Ammon's horn (tissue), 1 donor: ENCODE results near the gene SALL1.

Source experiments
- DNase-seq: peaks from one replicate; pipeline ENCODE4 v3.0.0-alpha.2; 2016; ENCODE audit warnings: low spot score

The SALL1 gene

DNA sequence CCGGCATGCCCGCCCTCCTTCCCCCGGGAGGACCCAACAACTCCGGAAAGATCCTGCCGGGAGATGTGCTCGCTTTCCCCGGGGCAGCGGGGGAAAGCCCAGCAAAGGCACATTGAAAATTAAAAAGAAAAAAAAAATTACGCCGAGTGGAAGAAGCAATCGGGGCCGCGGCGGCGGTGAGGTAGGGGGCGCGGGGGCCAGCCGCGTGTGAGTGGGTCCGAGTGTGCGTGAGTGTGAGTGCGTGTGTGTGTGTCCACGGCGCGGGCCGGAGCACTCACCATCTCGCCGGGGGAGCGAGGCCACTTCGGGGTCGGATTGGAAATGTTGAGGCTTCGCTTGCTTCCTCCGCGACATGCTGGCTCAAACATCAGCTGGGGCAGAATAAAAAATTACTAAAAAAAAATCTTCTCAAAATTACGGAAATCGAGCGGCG, at the start of gene SALL1:
TSS of gene SALL1 (minus strand) at position 383 of the 433 bp plus-strand sequence. CDS start at position 354, 29 bp downstream.
- peak; percentile 55 for DNase-seq

DNA sequence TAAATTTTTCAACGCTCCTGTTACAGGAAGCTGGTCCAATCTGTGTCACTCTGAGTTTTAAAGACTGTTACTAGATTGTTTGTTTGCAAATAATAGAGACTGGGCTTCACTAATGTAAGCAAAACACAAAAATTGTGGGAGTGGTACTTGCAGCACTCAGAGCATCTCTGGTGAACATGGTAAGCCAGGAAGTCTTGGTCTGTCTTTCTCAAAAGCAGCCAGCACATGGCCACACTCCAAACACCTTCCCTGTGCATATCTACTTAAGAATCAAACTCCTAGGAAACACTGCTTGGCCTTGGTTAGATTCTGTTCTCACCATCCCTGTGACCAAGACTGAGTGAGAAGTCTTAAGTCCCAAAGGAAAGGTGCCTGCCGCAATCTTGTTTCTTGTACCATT, 49.7 kb upstream of the SALL1 start:
- DNase-seq, result no peak

DNA sequence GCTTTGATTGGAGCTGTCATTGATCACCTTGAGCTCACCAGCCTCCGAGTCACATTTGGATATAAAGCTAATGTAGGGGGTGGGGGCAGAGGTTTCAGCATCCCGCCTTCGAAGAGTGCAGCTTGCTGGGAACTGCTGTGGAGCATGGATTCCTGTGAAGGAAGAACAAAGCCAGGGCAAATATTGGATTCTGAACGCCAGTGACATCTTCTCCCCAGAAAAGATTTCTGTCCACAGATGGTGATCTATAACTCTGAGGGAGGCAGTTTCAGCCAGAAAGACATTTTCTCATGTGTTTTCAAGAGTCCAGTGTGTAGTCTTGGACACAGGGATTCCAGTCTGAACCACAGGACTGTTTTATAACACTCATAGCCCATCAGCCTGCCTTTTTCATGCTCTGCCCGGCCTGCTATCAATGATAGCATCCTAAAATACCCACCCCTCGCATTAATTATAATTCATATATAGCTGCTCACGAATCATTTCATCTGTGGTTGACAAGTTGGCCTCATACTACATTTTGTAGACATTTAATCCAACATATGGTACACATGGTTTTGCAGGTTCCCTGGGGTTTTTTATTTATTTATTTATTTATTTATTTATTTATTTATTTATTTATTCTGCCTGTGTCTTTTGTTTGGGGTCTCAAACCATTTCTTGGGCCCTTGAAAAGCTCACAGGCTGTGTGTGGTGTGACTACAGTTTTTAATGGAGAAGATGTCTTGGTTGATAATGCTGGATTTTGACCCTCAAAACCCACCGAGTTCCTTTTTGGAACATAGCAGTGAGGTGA, 47.1 kb upstream of the SALL1 start:
- no peak for DNase-seq

DNA sequence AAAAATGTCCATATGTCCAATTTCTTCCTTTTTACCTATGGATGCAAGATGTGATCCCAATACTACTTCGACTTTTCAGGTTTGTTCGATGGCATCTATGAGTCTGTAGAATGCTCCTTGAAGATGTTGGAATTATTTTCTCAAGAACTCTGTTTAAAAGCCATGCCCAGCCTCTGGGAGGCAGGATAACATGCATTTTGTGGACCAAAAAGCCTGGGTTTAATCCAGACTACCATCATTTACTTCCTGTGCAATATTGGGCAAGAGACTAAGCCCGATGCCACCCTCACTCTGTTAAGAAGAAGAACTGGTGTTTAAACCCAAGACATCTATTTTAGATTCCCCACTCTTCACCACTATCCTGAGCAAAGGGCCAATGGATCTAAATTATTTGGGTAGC, 42.8 kb upstream of the SALL1 start:
- no peak for DNase-seq

DNA sequence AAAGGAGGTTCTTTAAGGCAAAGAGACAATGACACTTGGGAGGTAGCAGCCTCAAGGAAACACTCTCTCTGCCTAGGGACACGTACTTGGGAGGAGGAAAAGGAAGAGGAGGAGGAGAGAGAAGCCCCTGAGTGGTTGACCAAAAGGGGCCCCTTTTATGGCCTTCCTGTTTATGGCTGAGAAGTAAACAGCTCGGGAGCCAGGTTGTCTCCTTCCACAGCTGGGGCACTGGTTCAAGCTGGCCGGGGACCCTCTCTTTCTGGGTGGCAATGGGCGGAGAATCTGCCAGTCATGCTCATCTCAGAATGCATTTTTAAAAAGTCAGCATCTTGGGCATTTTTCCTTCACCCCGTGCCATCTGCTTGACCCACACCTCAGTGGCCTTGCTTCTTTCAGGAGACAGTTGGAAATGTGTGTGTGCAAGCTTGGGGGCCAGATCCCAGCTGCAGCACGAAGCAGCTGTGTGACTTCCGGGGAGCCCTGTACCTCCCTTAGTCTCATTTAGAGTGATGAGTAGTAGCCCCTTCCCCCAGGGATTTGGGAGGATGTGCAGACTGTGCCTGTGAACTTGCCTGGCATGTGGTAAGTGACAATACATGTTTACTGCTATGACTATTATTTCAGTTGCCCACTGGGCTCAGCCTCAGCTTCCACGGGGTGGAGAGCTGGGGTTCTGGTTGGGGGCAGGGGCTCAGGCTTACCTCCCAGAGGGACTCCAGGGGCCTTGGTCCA, 33.8 kb upstream of the SALL1 start:
- DNase-seq, result no peak

DNA sequence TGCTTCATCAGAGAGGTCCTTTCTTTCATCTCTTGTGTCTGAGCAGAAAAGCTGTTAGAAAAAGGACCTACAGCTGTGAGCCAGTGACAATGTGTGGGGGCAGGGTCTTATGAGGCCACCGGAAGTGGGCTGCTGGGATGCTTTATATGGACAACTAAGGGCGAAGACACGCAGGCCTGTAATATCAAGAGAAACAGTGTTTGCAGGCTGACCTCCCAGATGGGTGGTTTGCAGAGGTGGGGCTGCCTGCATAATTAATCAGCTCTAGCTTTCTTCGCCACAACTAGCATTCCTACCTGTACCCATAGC, 30.4 kb upstream of the SALL1 start:
- no peak for DNase-seq

DNA sequence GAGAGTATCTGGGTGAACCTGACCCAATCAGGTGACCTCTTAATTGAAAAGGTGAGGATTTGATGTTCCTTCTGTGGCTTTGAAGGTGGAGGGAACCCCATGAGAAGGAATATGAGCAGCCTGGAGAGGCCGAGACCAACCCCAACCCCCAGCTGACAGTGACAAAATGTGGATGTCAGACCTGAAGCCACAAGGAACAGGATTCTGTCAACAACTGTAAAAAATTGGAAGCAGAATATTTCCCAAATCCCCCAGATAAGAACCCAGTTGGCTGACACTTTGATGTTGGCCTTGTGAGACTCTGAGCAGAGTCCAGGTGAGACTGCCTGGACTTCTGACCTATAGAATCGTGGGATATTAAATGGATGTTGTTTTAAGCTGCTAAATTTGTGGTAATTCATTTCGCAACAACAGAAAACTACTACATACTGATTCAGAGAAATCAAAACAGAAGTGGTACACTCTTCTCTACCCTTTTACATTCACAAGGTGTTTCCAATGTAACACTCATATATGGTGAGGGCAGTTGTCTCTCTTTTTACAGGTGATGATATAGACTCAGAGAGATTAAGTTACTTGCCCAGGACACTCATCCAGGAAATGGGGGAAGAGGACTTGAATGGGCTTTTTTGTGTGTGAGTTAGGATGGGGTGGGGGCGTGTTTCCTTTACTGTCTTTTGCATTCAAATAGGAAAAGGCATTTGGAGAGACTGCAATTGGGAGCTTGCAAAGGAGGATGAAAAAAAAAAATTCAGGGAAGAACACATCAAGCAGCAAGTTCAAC, 29.8 kb upstream of the SALL1 start:
- DNase-seq, result no peak

DNA sequence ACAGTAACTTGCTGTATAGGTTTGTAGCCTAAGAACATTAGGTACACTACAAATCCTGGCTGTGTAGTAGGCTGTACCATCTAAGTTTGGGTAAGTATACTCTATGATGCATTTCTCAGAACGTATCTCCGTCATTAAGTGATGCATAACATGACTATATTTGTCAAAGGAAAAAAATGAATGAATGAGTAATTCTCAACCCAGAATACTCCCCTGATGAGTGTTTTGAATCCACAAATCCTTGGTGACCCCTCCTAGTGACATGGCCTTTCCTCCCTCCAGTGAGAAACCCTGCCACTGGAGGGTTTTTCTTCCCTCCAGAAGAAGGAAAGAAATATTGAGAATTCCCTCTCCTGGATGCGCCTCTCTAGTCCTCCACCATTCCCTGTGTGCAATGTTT, 24.0 kb upstream of the SALL1 start:
- no peak for DNase-seq

DNA sequence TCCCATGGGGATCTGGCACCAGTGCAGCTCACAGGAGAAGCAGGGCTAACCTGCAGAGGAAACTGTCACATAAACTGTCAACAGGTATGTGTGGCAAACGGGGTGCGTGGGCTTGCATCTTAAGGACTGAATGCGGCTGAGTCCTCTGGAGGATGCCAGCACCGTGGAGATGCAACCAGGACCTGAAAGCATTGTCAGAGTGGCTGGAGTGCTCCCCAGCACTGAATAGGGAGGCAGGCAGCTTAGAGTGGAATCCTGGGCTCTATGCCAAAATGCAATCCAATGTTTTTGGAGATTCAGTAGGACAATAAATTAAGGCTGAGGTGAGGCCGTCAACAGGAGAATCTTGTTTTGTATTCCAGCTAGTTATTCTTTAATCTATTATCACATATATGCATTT, 21.3 kb upstream of the SALL1 start:
- no peak for DNase-seq

DNA sequence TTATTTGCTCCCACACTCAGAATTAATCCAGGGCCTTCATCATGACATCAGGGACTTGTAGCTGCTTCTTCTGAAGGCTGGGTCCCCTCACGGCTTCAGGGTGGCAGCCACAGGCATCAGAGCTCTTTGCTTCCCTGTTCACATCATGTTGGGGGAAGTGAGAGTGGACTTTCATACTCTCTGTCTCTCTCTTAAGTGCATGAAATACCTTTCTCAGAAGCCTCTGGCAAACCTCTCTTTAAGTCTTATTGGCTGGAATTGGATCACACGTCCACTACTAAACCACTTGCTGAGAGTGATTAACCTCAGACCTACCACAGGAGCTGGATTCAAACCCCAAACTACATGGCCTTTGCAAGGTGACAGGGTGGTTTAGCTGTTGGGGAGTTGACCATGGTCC, 17.7 kb upstream of the SALL1 start:
- DNase-seq, result no peak

DNA sequence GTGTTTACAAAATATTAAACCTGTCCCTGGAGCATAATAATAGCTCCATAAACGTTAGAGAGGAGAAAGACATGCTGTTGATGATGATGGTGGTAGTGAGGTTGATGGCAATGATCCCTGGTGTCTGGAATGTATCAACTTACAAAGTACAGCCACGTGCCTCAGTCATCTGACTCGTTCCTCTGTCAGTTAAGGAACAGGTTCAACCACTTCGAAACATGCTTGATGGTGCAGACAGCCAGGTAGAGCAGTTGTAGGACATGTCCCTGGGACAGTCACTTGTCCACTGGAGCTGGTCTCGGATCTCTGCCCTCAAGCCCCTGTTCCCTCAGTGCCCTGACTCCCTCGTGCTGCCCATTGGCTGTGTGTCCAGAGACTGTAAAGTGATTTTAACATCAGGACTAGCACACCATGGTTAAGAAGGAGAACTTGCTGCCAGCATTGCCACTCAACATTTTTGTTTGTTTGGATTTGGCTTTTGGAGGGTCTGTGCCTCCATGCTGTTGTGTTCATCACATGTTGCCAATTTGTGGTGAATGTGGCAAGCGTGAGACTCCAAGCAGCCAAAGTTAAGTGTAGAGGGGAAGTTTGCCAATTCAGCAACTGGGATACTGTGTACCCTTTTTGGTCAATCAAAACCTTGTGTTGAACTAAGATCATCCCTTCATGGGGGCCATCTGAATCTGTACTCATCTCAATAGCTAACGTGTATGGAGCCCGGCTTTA, 16.3 kb upstream of the SALL1 start:
- no peak for DNase-seq

DNA sequence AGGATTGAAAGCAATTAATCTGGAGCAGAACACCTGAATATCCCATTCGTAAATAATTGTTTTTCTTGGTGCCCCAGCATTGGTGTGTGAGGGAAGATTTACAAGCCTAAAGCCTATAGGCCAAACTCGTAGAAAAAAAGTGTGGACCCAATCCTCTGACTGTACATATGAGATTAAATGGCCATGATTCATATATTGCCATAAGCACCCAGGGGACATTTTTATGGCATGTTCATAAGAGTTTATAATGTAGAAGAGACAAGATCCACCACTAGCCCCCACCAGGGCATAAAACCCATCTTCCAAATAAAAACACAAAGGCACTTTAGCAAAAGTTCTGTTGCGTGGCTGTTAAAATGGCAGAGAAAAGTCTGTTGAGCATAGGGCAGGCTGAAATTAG, 15.5 kb upstream of the SALL1 start:
- no peak for DNase-seq

DNA sequence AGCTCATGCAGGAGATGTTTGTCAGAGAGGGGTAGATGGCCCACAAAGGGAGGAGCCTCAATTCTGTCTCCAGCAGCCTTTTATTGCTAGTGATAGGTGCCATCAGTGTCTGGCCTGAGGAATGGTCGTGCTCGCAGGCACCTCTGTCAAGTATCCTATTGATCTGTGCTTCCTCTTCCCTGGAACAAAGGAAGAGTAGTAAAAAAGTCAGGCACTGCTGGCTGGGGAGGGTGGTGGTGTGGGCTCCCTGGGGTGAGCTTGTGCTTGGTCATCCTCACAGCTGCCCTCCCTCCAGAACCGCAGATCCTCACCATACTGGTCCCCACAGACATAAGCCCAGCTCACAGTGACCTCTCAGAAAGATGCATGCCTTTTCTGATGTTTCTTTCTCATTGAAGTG, 15.0 kb upstream of the SALL1 start:
- DNase-seq, result no peak

DNA sequence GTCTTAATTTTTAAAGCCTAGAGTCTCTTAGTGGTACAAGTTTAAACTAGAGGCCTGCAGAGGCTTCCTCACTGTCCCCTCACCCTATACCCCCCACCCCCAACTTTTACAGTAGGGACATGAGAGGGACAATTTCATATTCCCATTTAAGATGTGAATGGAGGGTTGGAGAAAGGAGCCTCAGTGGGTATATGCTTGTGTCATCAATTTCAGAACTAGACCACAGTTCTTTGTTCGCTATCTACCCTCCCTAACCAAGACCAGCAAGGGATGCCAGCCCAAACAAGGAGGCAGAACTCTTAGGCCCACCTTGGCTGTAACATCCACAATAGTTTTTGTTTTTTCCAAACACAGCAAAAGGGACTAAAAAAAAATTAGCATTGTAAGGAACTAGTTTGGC, 14.0 kb upstream of the SALL1 start:
- no peak for DNase-seq

DNA sequence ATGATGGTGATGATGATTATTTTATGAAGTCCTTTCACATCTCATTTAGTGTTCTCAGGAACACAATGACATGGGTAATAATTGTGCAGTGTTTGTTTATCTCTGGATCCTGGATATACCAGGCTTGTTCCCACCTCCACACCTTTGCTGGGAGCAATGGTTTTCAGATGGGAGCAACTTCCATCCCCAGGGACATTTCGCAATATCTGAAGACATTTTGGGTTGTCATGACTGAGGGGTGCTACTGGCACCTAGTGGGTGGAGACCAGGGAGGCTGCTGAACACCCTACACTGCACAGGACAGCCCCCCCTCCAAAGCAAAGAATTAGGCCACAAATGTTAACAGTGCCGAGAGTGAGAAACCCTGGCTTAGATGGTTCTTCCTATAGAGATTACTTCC, 13.5 kb upstream of the SALL1 start:
- DNase-seq, result no peak

DNA sequence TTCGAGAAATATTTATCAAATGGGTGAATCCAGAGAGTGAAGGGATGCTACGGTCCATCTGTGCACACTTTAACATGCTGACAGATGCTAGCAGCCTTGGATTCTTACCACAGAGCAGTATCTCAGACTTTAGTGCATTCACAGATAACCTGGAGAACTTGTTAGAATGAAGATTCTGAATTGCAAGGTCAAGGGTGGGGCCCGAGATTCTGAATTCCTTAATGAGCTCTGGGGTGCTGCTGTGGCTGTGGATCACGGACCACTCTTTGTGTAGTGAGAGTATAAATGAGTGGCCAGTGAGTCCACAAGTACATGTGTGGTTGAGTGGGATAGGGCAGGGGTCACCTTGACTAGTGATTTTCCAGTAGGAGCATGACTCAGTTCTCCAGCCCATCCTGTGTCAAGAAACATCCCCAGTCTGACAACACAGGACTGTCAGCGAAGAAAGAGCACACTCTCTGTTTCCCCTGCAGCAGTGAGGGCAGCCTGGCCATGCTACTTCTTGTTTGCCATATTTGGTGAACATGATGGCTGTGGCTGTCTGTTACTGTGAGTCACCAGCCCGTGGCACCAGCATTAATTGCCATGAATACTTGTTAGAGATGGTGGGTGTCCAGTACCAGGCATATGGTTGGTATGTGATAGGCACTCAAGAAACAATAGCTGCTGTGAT, 13.0 kb upstream of the SALL1 start:
- DNase-seq, result no peak

DNA sequence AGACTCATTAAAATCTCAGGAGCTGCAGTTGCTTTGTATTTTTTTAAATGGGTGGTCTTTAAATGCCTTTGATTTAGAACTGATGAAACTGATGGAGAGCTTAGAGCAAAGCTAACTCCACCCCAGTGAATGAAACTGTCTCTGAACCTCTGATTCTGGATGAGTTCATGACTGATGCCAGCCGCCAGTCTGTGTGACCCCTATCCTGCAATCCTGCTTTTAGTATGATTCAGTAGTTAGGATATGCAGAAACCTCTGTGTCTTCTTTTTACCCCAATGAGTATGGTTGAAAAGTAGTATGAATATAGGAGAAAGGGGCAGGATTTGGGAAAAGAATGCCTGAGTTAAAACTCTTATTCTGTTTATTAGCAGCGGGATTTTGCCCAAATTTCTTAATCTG, 12.3 kb upstream of the SALL1 start:
- no peak for DNase-seq

DNA sequence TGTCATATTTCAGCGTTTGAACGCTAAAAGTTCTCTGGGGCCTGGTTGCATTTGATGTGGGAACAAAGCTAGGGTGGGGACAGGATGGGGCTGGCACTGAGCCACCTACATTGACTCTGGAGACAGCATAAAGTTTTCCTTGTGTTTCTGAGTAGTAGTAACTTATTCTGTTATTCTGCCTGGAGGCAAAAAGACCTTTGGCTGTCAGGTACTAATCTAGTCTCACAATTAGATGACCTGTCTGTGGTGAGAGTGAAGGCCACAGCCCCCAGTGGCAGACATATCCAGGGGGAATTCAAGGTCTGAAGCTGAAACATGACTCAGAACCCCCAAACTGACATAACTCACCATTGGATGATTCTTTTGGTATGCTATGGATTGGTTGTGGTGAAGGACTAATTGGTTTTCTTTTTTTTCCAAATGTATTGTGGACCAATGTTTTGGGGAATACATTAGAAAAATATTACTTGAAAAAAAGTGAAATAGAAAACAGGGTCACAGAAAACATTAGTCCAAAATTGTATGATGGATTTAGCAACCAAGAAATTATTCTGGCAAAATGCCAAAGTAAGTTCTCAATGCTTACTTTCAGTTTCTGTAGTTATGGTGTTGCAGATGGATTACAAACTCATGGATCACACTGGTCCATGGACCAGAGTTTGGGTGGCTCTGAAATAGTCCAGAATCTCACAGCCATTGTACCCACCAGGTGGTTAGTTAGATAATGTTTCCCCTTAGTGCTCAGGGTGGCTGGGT, 10.5 kb upstream of the SALL1 start:
- DNase-seq, result no peak

DNA sequence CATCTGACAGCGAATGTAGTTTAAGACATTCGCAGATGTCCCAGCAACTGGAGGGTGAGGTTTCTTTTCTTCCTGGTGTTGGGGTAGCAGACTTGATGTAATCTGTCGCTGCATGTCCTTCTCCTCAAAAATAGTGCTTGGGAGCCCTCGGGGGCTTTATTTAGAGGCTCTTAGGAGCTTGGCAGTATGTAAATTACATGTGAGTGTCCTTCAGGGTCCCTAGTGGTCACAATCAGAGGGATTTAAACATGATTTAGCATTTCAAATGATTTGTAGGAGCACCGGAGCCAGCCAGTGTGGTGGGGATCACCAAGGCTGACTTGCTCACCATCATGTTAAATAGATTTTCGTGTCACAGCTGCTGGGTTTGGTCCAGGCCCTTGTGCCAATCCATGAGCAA, 8.8 kb upstream of the SALL1 start:
- no peak for DNase-seq

DNA sequence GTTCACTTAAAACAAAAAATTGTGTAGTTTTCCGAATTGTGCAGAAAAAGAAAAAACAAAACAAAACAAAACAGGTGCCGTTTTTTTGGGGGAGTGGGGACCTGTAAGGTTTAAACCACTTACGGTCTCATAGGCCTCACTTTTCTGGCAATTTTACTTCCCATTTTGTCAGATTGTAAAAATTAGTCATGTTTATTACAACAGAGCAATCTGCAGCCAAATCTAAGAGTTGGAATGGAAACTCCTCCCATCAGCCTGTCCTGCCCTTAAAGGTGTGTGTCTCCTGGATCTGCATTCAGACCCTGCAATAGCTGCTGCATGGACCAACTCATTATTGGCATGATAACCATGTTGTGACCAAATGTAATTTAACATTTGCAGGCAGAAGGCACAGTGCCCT, 8.2 kb upstream of the SALL1 start:
- no peak for DNase-seq

DNA sequence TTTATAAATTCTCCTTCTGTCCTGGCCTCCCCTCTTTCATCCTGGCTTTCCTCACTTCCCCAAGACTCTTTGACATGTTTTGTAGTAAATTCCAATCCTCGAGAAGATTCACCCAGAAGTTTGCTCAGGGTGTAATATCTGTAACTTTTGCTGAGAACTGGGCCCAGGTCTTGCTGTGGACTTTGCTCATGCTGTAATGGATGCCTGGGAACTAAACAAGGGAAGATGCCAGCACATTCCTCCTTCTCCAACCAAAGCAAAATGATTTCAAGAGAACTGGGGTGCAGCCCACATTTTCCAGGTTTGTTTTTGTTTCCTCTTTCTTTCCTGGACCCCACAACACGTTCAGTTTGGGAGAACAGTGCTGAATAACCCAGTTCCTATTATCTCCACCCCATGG, 6.6 kb upstream of the SALL1 start:
- DNase-seq, result no peak
